GM19372 (cell line): ENCODE results near the gene TAS2R1.

Experiments
- ATAC-seq: cut with Tn5 transposase; IDR thresholded peaks from one replicate; pipeline ENCODE4 v1.9.1; 2021; ENCODE audit warnings: mild to moderate bottlenecking, low read depth, moderate library complexity; ENCODE audit not compliant: unreplicated experiment

TAS2R1 gene, protein sequence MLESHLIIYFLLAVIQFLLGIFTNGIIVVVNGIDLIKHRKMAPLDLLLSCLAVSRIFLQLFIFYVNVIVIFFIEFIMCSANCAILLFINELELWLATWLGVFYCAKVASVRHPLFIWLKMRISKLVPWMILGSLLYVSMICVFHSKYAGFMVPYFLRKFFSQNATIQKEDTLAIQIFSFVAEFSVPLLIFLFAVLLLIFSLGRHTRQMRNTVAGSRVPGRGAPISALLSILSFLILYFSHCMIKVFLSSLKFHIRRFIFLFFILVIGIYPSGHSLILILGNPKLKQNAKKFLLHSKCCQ

DNA sequence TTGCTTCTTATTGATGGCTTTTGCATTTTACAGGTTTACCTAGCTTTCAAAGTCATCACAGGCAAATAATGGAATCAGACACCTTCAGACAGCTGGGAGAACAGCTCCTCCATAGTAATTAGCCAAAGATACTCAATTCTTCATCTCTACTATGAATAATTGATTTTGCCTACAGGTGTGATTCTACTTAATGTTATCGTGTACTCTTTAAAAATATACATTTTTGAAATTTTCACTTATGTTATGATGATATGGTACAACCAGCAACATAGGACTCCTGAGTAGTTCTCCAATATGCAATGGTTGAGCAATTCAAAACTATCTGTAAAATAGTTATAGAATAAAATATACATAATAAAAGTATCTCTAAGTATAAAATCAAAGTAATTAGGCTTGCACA lies at the start of gene TAS2R1:
Gene TAS2R1, minus strand, starts transcription at position 101 of the 400 bp plus-strand sequence. CDS start 319 bp downstream, outside the sequence.
- no peak for ATAC-seq

DNA sequence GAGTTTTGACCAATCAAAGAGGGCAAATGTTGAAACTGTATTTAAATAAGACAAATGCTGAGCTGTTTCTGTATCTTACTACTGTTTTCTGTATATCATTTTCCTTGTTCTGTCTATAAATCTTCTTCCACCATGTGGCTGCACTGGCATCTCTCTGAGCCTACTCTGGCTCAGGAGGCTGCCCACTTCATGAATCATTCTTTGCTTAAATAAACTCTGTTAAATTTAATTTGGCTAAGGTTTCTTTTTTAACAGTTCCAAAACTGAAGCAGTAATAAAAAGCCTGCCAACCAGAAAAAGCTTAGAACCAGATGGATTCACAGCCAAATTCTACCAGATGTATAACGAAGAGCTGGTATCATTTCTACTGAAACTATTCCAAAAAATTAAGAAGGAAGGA lies 40.2 kb upstream of the TAS2R1 start:
- ATAC-seq = no peak

DNA sequence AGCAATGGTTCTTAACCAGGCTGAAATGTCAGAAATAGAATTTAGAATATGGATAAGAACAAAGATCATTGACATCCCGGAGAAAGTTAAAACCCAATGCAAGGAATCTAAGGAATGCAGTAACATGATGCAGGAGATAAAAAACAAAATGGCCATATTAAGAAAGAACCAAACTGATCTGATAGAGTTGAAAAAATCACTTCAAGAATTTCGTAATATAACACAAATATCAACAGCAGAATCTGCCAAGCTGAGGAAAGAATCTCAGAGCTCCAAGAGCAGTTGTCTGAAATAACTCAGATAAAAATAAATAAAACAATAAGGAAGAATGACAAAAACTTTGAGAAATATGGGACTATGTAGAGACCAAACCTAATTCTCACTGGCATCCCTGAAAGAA lies 37.8 kb upstream of the TAS2R1 start:
- ATAC-seq = no peak

DNA sequence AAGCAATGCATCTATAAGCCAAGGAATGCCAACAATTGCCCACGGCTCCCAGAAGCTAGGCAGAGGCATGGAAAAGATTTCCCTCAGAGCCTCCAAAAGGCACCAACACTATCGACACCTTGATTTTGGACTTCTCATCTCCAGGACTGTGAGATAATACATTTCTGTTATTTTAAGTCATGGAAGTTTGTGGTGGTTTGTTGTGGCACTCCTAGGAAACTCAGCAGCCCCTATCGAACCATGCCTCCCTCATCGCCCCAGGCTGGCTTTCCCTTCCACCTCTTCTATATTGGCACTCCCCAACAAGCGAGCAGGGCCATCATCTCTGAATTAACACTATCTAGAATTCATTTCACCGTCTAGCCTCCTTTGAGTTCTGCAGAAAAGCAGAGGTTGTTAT lies 33.7 kb upstream of the TAS2R1 start:
- ATAC-seq = no peak

DNA sequence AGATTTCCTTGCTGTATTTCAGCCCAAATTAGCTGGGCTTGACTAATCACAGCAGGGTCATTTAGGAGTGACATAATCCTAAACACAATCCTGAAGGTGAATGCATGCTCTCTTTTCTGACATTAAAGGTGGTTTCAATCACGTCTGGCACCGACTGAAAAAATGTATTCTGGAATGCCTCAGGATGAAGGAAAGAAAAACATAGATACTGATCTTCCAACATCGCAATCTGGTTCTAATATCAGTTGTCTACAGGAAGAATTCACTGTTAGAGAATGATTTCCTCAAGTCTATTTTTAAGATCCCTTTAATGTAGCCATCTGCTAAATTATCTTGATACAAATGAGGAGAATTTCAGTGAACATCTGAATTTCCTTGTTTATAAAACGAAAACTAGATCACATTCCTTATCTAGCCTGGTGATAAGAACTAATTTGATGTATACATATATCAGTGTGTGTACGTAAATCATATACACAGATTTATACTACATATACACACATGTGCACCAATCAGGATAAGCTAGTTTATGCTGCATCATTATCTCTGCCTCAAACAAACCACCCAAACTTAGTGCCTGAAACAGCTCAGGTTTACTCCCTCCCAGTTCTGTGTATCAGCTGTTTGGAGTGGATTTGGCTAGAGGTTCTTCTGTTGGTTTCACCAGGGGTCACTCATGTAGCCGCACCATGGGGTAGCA lies 31.3 kb upstream of the TAS2R1 start:
- no peak for ATAC-seq

DNA sequence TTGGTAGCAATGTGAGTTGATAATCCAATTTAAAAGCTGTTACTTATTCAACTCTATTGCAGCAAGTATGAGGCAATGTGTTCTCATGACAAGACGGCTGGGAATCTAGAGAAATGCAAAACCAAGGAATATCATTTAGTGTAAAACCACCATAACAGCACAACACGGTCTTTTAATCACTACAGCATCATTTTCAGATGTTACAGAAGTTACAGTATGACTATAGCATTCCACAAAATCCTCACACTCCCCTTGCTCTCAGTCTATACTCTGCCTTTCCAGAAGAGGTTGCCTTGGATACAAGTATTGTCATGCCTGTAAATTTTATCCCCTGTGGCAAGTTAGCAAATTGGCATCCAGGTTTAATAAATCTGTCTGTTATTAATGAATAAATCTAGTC lies 28.6 kb upstream of the TAS2R1 start:
- no peak for ATAC-seq

DNA sequence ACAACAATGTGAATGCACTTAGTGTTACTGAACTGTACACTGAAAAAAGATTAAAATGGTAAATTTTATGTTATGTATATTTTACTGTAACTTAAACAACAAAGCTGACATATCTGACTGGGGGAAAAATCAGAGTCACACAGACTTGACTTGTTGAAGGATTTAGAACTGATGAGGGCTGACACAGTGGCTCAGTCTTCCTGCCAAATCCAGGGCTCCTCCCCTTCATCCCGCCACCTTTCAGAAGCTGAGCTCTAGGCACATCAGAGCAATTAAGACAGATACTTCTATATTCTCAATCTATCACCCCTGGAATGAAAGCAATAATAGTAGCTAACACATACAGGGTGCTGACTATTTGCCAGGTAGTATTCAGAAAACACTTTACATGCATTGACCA lies 27.7 kb upstream of the TAS2R1 start:
- ATAC-seq = no peak

DNA sequence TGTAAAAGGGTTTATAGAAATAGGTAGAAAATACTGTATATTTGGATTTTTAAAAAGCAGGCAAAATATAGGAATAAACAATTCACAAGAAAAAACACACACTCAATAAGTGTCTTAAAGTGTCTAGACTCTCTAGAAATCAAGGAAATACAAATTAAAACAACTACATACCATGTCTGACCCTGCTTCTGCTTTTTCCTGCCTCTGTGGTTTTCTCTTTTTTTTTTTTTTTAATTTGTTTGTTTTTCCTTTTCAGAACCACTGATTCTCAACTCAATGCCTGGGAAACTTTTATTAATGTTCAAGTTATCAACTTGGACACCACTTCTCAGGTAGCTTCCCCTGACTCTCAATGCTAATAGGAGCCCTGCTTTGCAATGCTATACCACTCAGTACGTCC lies 25.5 kb upstream of the TAS2R1 start:
- ATAC-seq = no peak

DNA sequence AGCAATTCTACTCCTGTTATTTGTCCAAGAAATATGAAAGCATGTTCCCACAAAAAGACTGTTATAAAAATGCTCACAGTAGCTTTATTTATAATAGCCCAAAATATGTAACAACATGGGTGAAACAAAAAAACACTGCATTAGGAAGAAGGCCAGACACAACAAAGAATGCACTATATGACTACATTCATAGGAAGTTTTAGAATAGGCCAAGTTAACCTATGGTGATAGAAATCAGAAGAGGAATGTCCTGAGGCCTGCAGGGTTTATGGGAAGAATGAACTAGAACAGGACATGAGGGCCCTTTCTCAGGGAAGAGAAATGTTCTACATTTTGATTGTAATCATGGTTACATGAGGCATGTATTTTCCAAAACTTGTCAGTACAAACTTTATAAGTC lies 24.7 kb upstream of the TAS2R1 start:
- ATAC-seq = no peak

DNA sequence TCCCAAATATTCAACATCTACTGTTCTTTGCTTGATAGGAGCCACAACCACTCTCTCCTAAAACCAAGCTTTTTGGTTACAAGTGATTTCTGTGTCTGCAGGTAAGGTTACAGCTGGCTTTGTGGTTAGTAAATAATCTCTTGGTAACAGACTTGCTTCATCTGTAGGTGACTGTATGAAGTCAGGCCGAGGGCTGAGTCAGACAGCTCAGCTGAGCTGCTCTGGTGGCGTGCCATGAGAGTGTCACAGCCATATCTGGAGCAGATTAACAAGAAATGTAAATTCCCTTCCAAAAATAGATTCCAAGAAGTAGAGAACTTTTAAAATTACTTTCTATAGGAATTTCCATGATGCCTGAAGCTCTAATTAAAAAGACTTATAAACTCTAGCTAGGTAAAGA lies 23.7 kb upstream of the TAS2R1 start:
- peak; percentile 93 for ATAC-seq

DNA sequence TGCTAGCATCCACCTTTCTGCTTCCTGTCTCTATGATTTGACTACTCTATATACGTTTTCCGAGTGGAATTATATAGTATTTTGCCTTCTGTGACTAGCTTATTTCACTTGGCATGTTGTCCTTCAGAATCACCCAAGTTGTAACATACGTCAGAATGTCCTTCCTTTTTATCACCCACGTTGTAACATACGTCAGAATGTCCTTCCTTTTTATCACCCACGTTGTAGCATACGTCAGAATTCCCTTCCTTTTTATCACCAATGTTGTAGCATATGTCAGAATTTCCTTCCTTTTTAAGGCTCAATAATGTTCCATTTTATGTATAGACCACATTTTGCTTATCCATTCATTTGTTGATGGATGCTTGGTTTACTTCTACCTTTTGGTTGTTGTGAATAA lies 22.9 kb upstream of the TAS2R1 start:
- ATAC-seq = no peak

DNA sequence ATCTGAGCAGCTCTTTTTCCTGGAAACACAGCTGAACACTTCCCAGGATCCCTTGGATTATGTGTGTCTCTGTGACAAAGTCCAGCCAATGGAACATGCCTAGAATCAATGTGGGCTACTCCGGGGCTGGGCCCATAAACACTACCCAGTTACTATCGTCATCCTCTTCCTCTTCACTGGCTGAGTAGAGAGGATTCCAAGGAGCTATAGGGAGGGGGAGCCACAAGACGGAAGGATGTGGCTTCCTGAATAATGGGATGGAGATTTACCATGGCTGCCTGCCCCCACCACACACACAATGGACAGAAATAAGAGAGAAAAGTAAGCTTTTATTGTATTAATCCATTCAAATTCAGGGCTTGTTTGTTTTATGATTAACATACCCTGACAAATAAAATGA lies 22.1 kb upstream of the TAS2R1 start:
- ATAC-seq = no peak

DNA sequence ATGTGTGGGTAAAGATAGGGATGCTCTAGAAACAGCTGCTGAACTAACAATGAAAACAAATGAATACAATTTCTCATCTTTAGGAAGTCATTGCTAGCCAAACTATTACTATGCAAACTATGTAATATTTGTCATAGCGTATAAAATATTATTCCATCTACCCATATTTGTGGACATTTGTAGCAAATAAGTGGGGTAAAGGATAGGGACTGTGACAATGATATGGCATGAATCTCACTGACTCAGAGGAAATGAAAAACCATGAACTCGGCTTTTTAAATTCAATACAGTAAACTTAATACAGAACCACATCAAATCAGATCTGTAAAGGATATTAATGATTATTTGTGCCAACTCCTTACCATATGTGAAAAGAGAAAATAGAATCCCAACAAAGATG lies 16.7 kb upstream of the TAS2R1 start:
- no peak for ATAC-seq

DNA sequence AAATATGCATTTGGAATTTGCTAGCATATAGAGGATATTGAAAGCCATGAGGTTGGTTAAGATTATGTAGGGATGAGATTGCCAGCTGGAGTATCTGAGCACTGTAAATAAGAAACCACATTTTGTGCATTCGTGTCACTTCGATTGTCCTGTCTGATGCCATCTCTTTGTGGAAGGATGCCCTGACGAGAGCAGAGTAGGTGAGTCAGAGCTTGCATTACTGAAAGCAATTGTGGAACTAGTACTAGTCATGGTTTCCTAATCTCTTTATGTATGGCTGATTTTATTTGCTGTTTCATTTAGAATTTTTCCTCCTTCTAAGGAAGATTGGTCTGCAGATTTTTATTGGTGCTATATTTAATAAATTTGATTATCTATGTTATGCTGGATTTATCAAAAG lies 14.5 kb upstream of the TAS2R1 start:
- ATAC-seq = no peak

DNA sequence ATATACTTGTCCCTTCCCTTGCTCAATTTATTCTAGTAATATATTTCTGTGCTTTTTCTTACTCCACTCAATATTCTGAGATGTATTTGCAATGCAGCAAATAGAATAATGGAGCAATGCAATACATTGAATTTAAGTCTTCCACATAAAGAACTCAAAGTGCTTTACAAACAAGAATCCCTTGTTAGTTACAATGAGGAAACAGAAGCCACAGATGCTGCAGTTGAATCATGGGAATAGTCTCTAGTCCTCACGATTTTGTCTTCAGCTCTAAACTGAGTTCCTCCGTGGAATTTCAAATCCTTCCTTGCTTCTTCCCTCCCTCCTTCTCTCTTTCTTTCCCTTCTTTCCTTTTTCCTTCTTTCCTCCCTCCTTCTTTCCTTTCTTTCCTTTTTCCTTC lies 12.5 kb upstream of the TAS2R1 start:
- no peak for ATAC-seq

DNA sequence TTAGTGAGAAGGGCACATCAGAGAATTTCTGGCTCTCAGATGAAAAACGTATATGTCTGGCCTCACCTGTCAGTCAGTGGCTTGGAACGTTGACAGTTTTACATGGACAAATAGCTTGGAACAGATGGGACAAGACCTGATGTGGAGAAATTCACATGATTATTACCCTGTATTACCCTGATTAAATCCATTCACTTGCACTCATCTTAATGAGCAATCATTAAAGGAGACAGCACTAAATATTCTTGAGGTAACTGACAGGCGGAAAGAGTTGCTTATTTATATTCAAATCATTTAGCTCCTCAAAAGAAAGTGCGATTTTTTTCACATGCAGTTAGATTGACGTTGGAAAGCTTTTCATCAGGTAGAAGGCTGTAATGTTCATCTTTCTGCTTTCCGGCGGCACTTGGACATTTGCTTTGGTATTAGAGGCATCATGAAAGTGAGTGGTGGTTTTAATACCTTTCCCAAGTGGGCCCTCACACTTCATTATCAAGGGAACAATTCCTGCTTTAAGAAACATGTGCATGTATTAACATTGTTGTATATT lies 11.7 kb upstream of the TAS2R1 start:
- no peak for ATAC-seq

DNA sequence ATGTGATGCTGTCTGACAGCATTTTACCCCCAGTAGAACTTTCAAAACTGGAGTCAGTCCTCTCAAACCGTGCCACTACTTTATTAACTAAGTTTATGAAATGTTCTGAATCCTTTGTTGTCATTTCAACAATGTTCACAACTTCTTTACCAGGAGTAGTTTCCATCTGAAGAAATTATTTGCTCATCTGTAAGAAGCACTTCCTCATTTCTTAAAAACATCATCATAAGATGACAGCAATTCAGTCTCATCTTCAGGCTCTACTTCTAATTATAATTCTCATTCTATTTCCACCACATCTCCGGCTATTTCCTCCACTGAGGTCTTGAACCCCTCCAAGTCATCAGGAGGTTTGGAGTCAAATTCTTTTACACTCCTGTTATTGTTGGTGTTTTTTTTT lies 2.3 kb upstream of the TAS2R1 start:
- ATAC-seq = no peak

DNA sequence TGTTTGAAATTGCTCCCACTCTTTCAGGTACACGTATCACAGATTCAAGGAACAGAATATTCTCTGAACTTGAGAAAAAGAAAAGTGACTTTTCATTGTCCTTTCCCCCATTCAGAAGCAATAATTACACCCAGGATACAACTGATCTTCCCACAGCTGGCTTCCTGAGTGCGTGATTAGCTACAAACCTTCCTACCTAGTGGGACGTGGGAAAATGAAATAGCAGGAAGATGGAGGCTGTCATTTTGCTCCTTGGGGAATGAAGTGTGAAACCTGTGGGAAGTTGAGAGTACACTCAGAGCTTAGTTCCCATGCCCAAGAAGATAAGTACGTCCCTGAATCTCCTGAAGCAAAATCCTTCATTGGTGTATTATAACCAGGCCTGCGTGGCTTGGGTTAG lies 2.6 kb downstream of the TAS2R1 start:
- ATAC-seq = no peak

DNA sequence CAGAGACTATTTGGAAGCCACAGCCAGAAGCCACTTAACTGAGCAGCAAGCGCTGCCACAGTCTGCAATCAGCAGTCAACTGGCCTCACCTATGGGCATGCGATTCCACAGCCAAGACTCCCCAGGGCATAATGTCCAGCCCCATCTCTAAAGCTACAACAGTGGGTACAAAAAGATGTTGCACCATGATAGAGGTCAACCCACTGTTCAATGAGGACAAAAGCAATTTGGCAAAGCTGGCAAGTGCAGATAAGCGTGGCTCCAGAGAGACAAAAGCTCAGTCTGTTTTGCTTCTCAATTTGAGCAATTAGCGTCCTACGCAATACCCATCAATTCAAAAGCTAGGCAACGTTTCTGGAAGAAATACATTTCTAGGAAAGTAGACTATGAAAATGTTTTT lies 3.2 kb downstream of the TAS2R1 start:
- ATAC-seq = no peak

DNA sequence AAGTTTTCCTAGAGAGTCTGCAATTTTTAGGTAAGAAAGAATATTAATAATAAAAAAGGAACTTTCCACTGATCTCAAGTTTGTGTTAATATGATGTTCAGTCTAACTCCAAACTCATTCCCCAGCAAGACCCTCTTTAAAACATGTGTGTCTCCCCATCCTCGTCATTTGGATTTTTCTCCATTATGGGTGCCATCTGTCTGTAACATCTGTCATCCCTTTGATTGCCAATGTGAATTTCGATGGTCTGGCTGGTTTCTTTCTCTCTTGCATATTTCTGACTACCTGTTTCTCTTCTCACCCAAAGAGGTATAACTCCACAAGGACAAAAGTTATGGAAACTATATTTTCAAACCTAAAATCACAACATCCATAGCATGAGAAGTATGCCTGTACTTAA lies 4.4 kb downstream of the TAS2R1 start:
- no peak for ATAC-seq

DNA sequence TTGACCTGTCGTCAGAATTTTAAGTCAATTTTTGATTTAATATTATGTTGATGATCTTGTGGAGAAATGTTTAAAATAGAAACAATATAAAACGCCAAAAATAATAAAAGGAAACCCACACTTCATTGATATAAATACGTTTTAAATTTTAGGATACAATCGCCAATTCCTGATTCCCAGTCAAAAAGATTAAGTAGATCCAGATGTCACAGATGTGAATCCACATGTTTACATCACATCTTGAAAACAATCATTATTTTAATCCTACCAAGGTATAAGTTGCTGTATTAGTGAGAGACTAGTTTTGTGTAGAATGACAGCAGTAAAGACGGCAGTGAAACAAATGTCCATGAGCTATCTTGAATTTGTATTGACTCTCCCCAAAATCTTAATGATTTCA lies 4.9 kb downstream of the TAS2R1 start:
- ATAC-seq = no peak
